Measurements from ENCODE around the gene FAM114A1.

Gene FAM114A1

GRCh38 chr4:38867478-38868058 lies at the start of gene FAM114A1:
FAM114A1 (plus strand) TSS chr4:38867806; CDS start chr4:38878079, 10,273 bp downstream.
- peak; percentile 84 for DNase-seq (ENCODE audit: low spot score)

GRCh38 chr4:38818441-38818976 lies 49.1 kb upstream of the FAM114A1 start:
- no peak for DNase-seq (ENCODE audit: low spot score)

GRCh38 chr4:38819569-38819968 lies 48.0 kb upstream of the FAM114A1 start:
- DNase-seq (ENCODE audit: low spot score): no peak

GRCh38 chr4:38820329-38821061 lies 47.1 kb upstream of the FAM114A1 start:
- DNase-seq (ENCODE audit: low spot score): no peak

- no peak for DNase-seq (ENCODE audit: low spot score)
Observed at GRCh38 chr4:38821739-38822138, 45.9 kb upstream of the FAM114A1 start.

- no peak for DNase-seq (ENCODE audit: low spot score)
Observed at GRCh38 chr4:38822748-38823303, 44.8 kb upstream of the FAM114A1 start.

- DNase-seq (ENCODE audit: low spot score): no peak
Observed at GRCh38 chr4:38823766-38824165, 43.8 kb upstream of the FAM114A1 start.

GRCh38 chr4:38829237-38829636 lies 38.4 kb upstream of the FAM114A1 start:
- DNase-seq (ENCODE audit: low spot score): no peak

GRCh38 chr4:38831653-38832052 lies 36.0 kb upstream of the FAM114A1 start:
- no peak for DNase-seq (ENCODE audit: low spot score)

GRCh38 chr4:38832206-38832605 lies 35.4 kb upstream of the FAM114A1 start:
- no peak for DNase-seq (ENCODE audit: low spot score)

GRCh38 chr4:38832624-38833528 lies 34.7 kb upstream of the FAM114A1 start:
- no peak for DNase-seq (ENCODE audit: low spot score)

GRCh38 chr4:38834570-38834969 lies 33.0 kb upstream of the FAM114A1 start:
- DNase-seq (ENCODE audit: low spot score): no peak

GRCh38 chr4:38837334-38837733 lies 30.3 kb upstream of the FAM114A1 start:
- no peak for DNase-seq (ENCODE audit: low spot score)

GRCh38 chr4:38837849-38838248 lies 29.8 kb upstream of the FAM114A1 start:
- no peak for DNase-seq (ENCODE audit: low spot score)

GRCh38 chr4:38842994-38843393 lies 24.6 kb upstream of the FAM114A1 start:
- no peak for DNase-seq (ENCODE audit: low spot score)

- DNase-seq (ENCODE audit: low spot score): no peak
Observed at GRCh38 chr4:38846015-38846414, 21.6 kb upstream of the FAM114A1 start.

- no peak for DNase-seq (ENCODE audit: low spot score)
Observed at GRCh38 chr4:38855466-38855865, 12.1 kb upstream of the FAM114A1 start.

GRCh38 chr4:38856046-38856445 lies 11.6 kb upstream of the FAM114A1 start:
- no peak for DNase-seq (ENCODE audit: low spot score)

- DNase-seq (ENCODE audit: low spot score): peak; percentile 41
Observed at GRCh38 chr4:38856524-38857337, 10.9 kb upstream of the FAM114A1 start, which contains the start of gene TLR6. TLR6 (minus strand) TSS chr4:38856817; CDS start chr4:38829473, 27,344 bp downstream.

GRCh38 chr4:38857354-38858096 lies 10.1 kb upstream of the FAM114A1 start:
- DNase-seq (ENCODE audit: low spot score): no peak

GRCh38 chr4:38858097-38858420 lies 9.5 kb upstream of the FAM114A1 start:
- DNase-seq (ENCODE audit: low spot score): no peak
